ENCODE measurements around the gene ATG16L1. TPM values are rescaled to one million over a fixed set of nuclear protein-coding genes. Genes with fewer than 3 reads are reported as not detected.

Gene ATG16L1
- total and polyA plus RNA-seq, 9 of the 15 experiments (the other 6 are each of a cell fraction or from before 2014, with no cell fraction given) = 6.4 to 21.3 (median 17.2) TPM

DNA sequence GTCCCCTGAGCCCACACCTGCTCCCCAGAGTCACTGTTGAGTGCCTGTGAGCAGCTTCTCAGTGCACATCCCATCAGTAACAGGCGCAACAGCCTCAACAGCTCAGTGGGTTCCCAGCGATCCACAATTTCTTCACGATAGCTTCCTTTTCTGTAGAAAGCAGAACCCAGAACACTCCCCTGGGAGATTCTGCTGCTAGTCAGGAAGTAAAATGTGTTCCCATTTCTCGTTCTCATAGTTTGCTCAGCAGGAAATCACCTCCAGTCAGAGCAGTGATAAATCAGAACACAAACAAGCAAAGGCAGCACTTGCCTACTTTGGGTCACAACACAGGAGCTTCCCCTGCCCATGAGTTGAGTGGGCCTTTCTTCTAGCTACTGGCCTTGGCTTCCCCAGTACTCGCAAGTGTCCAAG is 48.9 kb upstream of the ATG16L1 start:
- no TSS peak for BruUV-seq (replicated peaks)
- Histone ChIP-seq H3K27me3 (ENCODE audit: control insufficient read depth in 2 of 2, insufficient read depth in 2 of 2, low read length in 2 of 2) (no peaks in the 10 kb centered on the region), H4K20me1 (replicated peaks; ENCODE audit: control insufficient read depth, insufficient read depth, low read length) (no peaks in the 10 kb centered on the region), H3K4me3 (no peak overlapping the region), H3K27ac (ENCODE audit: extremely low read depth, low read depth, low read length) (no peak overlapping the region), H3K9me1 (ENCODE audit: control insufficient read depth, insufficient read depth, low read length) (no peaks in the 10 kb centered on the region), H3K4me1 (replicated peaks in 1 of 2; ENCODE audit: control insufficient read depth in 2 of 2, insufficient read depth in 2 of 2, low read length in 2 of 2) (peaks cover 0 to 4% of the 10 kb centered on the region in 2 experiments; a peak in 2 of 5 replicates), H3K79me2 (ENCODE audit: control insufficient read depth, insufficient read depth, low read length) (no peaks in the 10 kb centered on the region), H3K4me2 (ENCODE audit: insufficient read depth, low read length) (no peak overlapping the region), H3K36me3 (ENCODE audit: control insufficient read depth, insufficient read depth, low read length) (no peaks in the 10 kb centered on the region), H3K9ac (ENCODE audit: insufficient read depth in 1 of 2, low read depth in 2 of 2, low read length in 2 of 2) (no peak overlapping the region), H3K9me3 (replicated peaks; ENCODE audit: control insufficient read depth, insufficient read depth, low read depth, low read length) (no peaks in the 10 kb centered on the region; the same call in 1 of the 2 replicates), H2AFZ (ENCODE audit: low read depth, low read length) (no peak overlapping the region)
- DNase-seq (ENCODE audit: extremely low read depth in 1 of 4, low spot score in 3 of 4) (no peak), FAIRE-seq (no peak), ATAC-seq (no peak)
- TF ChIP-seq, protein P1, sequence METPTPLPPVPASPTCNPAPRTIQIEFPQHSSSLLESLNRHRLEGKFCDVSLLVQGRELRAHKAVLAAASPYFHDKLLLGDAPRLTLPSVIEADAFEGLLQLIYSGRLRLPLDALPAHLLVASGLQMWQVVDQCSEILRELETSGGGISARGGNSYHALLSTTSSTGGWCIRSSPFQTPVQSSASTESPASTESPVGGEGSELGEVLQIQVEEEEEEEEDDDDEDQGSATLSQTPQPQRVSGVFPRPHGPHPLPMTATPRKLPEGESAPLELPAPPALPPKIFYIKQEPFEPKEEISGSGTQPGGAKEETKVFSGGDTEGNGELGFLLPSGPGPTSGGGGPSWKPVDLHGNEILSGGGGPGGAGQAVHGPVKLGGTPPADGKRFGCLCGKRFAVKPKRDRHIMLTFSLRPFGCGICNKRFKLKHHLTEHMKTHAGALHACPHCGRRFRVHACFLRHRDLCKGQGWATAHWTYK (CRISPR knock-in tag; IDR thresholded peaks at IDR 0.05) = no peak
- TF ChIP-seq BHLHE40 (IDR thresholded peaks at IDR 0.05; ENCODE audit: low read length) (no peak), TEAD2 (tag; IDR thresholded peaks at IDR 0.05) (no peak), NONO (IDR thresholded peaks at IDR 0.05; ENCODE audit: low read depth in 2 of 2, low read length in 1 of 2) (no peak), ZNF24 (IDR thresholded peaks at IDR 0.05) (no peak), WHSC1 (IDR thresholded peaks at IDR 0.05; ENCODE audit: low read length) (no peak), ZNF586 (CRISPR knock-in tag; conservative IDR thresholded peaks at IDR 0.05) (no peak), REST (IDR thresholded peaks at IDR 0.05; ENCODE audit: borderline replicate concordance) (no peak), REST (CRISPR knock-in tag; IDR thresholded peaks at IDR 0.05; ENCODE audit: low read depth) (no peak), THAP7 (CRISPR knock-in tag; IDR thresholded peaks at IDR 0.05) (no peak), SP2 (IDR thresholded peaks at IDR 0.05; ENCODE audit: extremely low read depth, low read depth, low read length, poor library complexity, severe bottlenecking) (no peak)
- in situ Hi-C loops (cut with MboI) (no loop called here), intact Hi-C loops (cut with micrococcal nuclease) (no loop called here)
- POLR2A ChIA-PET = interaction anchor here (0.7 to 1.2 kb wide), 2 partner anchors 14 to 15 kb away, joined by 3 to 4 read pairs; no protein-coding TSS in a partner anchor
- WGBS (ENCODE audit: insufficient coverage, low coverage, missing lambda C conversion rate) = 40% methylated on average over 5 of the region's 5 CpGs
- CTCF ChIA-PET (ENCODE audit: low intra/inter-chr PET ratio) = no interaction called here

Measured in K562 (cell line).